Kidney tubule cell (primary cell): ENCODE results near the gene RTP5.

ENCODE experiments used
- DNase-seq: peaks from one replicate; pipeline ENCODE4 v3.0.0-alpha.2; 2018; ENCODE audit warnings: low spot score

The RTP5 gene

DNA sequence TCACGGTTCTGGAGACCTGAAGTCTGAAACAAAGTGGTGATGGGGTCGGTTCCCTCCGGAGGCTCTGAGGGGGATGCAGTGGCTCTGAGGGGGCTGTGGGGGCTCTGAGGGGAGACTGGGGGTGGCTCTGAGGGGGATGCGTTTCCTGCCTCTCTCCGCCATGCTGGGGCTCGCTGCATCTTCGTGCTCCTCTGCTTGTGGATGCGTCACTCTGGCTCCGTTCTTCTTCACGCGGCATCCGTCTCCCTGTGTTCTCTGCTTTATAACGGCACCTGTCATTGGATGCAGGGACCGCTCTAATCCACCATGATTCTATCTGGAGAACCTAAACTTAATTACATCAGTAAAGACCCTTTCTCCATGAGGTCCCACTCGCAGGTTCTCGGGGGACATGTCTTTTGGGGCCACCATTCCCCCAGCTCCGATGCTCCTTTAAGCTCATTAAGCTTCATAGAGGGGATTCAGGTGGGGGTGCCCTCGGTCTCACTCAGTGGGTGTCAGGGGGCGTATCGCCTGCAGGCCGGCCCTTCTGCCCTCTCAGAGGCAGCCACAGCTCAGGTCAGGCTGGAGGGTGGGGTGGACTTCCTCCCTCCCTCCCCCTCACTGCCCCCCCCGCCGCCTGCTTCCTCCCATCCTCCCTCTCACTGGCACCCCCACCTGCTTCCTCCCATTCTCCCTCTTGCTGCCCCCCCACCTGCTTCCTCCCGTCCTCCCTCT lies 18.4 kb downstream of the RTP5 start:
- DNase-seq: no peak

GRCh38 chr2:241888641-241889040 lies 19.1 kb downstream of the RTP5 start:
- no peak for DNase-seq

GRCh38 chr2:241890524-241891235 lies 21.2 kb downstream of the RTP5 start:
- no peak for DNase-seq

GRCh38 chr2:241891315-241891987 lies 21.9 kb downstream of the RTP5 start:
- DNase-seq: no peak

- no peak for DNase-seq
Observed at GRCh38 chr2:241891988-241892298, 22.4 kb downstream of the RTP5 start.

DNA sequence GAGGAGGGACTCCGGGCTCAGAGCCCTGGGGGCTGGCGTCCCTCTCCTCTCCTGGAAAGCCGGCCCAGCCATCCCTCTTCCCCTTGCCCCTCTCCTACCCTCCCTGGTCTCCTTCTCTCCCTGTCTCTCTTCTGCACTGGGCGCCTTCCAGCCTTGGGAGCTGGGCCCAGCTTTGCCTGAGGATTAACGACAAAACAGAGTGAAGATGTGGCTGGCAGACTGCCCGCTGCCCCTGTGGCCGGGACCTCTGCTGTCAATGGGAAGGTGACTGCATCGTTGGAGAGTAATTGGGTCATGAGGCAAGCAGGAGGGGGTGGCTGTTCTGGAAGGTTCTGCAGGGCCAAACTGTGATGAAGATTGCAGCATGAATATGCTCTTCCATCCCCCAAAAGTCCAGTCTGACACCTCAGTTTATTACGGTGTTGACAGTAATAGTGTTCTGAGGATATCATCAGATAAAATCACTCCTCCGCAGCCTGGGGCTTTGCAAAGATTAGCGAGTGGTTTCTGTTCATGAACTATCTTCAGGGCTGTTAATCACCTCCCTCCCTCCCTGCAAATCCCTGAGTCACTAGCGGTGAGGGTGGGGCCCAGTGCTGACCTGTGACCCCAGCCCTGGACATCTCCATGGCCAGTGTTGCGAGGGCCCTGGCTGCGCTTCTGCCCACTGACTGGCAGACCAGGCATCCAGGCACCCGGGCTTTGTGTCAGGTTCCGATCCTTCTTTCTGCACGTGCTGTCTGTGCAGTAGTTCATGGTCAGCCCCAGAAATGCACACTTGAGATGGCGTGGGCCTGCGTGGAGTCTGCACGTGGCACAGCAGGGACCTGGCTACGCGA lies 23.0 kb downstream of the RTP5 start:
- no peak for DNase-seq

- DNase-seq: no peak
Observed at GRCh38 chr2:241893265-241893664, 23.7 kb downstream of the RTP5 start.

DNA sequence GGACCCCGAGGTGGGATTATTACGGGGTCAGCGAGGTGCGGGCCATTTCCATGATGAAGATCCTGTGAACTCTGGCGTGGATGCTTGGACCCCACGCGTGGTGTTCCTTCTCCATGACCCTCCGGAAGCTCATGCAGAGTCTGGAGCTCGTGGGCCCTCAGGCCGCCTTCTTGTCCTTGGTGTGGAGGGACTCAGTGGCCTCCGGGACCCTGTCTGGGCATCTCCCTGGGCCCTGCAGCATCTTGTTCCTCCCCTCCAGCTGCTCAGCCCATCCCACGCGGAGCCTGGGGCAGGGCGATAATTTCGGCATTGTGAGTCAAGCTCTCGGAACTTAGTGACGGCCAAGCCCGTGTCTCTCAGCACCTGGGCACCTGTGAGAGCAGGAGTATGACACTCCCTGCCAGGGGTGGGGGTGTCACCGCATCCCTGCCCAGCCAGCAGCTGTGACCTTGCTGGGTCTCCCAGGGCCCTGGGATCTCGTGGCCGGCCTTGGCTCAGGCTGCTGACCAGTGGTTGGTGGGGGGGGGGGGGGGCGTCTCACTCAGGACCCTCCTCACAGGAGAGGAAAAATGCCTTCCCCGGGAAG lies 24.6 kb downstream of the RTP5 start:
- DNase-seq: no peak

DNA sequence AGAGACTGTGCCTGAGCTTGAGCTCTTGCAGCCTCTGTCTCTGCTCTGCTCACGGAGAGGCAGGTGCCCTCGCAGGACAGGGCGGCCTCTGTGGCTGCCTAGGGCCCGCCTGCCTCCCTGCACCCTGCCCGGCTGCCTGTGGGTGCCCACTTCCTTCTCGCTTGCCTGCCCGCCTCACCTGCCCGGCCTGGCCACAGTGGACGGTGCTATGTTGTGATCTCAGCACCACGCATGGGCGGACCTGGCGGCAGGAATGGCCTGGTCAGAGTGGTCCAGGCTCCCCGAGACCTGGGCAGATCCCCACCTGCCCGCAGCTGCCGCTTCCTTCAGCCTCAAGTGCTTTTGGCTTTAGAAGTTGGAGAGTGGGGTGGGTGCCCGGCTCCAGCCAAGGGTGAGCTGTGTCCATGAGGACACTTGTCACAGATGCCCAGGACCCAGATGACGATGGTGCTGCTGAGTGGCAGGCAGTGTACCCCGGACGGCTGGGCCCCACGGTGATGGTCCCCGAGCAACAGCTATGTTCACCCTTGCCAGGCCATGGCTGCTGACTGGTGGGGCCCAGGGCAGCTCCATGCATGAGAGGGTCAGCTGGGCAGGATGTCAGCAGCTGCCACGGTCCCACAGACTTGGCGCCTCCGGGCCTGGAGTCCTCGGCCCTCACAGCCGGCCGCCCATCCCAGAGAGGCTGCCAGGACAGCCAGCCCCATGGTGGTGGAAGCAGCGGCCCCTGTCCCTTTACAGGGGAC lies 25.3 kb downstream of the RTP5 start:
- DNase-seq: no peak

DNA sequence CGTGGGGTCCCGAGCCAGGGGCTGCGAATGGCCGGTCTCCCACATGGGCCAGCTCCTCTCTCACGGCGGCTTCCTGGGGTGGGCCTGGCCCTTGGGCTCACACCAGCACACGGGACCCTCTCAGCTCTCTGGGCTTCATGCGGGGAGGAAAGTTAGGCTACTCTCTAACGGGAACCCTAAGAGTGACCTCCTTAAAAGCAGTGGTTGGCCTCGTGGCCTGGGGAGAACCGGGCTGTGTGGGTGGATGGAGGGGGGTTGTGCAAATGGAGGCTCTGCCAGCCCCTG lies 25.8 kb downstream of the RTP5 start:
- DNase-seq: no peak

DNA sequence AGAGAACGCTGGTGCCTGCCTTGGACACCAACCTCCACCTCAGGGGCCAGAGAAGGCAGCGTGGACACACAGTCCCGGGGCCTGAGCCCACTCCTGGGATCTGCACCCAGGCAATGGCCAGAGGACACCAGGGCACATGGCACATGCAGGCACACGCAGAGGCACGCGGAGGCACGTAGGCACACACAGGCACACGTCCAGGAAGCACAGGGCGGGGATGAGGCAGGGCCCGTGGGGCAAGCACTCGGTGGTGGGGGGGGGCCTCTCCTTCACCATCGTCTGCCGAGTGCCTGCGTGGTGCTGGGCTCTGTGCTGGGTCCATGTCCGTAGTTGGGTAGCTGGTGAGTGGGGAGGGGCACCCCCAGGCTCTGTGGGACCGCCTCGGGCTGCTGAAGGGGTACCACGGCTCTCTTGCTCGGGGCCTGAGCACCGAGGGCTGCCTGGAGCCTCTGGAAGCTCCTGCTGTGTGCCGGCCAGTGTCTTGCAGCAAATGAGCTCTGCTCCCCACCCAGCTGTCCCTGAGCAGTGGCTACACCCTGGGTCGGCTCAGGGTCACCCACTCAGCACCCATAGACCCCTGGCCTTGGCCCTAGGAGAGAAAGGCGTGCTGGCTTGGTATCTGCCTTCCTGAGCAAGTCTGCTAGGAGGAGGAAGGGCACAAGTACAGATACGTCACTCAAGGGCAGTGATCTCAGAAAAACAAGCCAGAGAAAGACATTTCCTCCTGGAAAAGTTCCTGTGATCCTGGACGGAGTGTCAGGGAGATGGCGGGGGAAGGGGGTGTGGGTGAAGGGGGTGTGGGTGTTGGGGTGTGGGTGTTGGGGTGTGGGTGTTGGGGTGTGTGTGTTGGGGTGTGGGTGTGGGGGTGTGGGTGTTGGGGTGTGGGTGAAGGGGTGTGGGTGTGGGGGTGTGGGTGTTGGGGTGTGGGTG lies 26.4 kb downstream of the RTP5 start:
- peak; percentile 26 for DNase-seq

DNA sequence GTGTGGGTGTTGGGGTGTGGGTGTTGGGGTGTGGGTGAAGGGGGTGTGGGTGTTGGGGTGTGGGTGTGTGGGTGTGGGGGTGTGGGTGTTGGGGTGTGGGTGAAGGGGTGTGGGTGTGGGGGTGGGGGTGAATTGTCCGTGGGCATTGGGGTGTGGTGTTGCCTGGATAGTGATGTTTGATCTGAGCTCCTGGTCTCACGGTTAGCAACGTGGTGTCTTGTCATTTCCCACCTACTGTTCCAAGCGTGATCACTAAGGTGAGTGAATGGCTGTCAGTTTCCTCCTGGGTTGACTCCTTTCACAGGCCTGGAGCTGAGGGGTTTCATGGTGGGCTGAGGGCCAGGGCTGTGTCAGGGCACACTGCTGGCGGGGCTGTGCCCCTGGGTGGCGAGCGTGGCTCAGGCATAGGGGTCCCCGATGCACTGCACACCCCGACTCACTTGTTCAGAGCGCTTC lies 27.2 kb downstream of the RTP5 start:
- no peak for DNase-seq

- DNase-seq: no peak
Observed at GRCh38 chr2:241897231-241897916, 27.8 kb downstream of the RTP5 start.

DNA sequence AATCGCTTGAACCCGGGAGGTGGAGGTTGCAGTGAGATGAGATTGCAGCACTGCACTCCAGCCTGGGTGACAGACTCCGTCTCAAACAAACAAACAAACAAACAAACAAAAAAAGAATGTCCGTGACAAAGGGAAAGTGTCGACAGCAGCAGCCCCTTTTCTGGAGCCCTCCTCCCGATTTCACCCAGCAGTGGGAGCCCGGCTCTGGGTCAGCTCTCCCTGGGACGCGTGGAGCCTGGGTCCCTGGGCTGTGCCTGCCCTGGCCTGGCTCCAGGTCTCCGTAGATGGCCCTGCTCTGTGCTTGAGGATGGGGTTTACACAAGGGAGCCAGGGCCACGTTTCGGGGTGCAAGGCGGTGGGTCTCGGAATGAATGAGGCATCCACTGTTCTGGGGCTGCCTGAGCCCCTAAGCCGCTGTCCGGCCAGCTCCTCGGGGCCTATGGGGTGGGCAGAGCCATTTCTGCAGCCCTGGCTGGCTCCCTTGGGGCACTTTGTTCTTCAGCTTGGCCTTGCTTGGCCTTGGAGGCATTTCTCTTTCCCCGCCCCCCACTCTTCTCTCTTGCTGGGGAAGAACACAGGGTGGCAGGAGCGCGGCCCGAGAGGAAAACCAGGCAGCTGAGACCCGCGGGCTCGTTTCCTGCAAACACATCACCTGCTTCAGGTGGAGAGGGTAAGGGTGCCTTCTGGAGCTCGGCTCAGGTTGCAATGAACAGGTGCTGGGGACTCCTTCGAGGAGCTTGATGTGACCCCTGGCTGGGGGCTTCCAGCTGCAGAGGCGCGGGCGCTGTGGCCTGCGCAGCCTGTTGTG lies 29.1 kb downstream of the RTP5 start:
- no peak for DNase-seq

GRCh38 chr2:241900251-241901017 lies 30.9 kb downstream of the RTP5 start:
- DNase-seq: no peak

GRCh38 chr2:241901018-241901380 lies 31.5 kb downstream of the RTP5 start:
- no peak for DNase-seq

GRCh38 chr2:241901500-241902351 lies 32.2 kb downstream of the RTP5 start:
- DNase-seq: peak; percentile 32
